GM21390 (cell line): ENCODE measurements around the gene NAXE.
"Not testable (repeated sequence)": the region's sequence is repeated elsewhere in the genome, so short reads cannot be mapped to it uniquely, and the experiment has no call there.

Experiments used
- ATAC-seq: cut with Tn5 transposase; IDR thresholded peaks from one replicate; pipeline ENCODE4 v1.9.1; 2021; ENCODE audit not compliant: unreplicated experiment

The NAXE gene

GRCh38 chr1:156591432-156592157, at the start of gene NAXE:
NAXE (plus strand) TSS chr1:156591776; CDS start chr1:156591805, 29 bp downstream.
- peak; percentile 87 for ATAC-seq

- no peak for ATAC-seq
Observed at GRCh38 chr1:156543066-156543465, 48.5 kb upstream of the NAXE start.

GRCh38 chr1:156544592-156545102, 46.9 kb upstream of the NAXE start:
- ATAC-seq, result no peak

- no peak for ATAC-seq
Observed at GRCh38 chr1:156546267-156546666, 45.3 kb upstream of the NAXE start.

GRCh38 chr1:156547434-156547833, 44.1 kb upstream of the NAXE start:
- no peak for ATAC-seq

- ATAC-seq, result no peak
Observed at GRCh38 chr1:156547982-156548381, 43.6 kb upstream of the NAXE start.

- ATAC-seq, result no peak
Observed at GRCh38 chr1:156549390-156549789, 42.2 kb upstream of the NAXE start.

- ATAC-seq, result no peak
Observed at GRCh38 chr1:156549831-156550230, 41.7 kb upstream of the NAXE start.

- ATAC-seq, result no peak
Observed at GRCh38 chr1:156550346-156550745, 41.2 kb upstream of the NAXE start.

- no peak for ATAC-seq
Observed at GRCh38 chr1:156551066-156551643, 40.4 kb upstream of the NAXE start.

- ATAC-seq, result no peak
Observed at GRCh38 chr1:156551869-156552268, 39.7 kb upstream of the NAXE start.

- no peak for ATAC-seq
Observed at GRCh38 chr1:156552518-156552917, 39.1 kb upstream of the NAXE start.

- not testable (repeated sequence) for ATAC-seq
Observed at GRCh38 chr1:156552937-156553336, 38.6 kb upstream of the NAXE start.

- ATAC-seq, result no peak
Observed at GRCh38 chr1:156553860-156554485, 37.6 kb upstream of the NAXE start.

GRCh38 chr1:156554971-156555370, 36.6 kb upstream of the NAXE start:
- ATAC-seq, result no peak

GRCh38 chr1:156555715-156556114, 35.9 kb upstream of the NAXE start:
- ATAC-seq, result no peak

GRCh38 chr1:156556354-156556753, 35.2 kb upstream of the NAXE start:
- ATAC-seq, result no peak

GRCh38 chr1:156559086-156559796, 32.3 kb upstream of the NAXE start:
- ATAC-seq, result no peak

- ATAC-seq, result no peak
Observed at GRCh38 chr1:156559797-156560385, 31.7 kb upstream of the NAXE start.

GRCh38 chr1:156560585-156561163, 30.9 kb upstream of the NAXE start:
- no peak for ATAC-seq

GRCh38 chr1:156565519-156565918, 26.1 kb upstream of the NAXE start:
- no peak for ATAC-seq
